H1 (cell line): Measurements from ENCODE around the gene DOCK8. TPM values are rescaled to one million over a fixed set of nuclear protein-coding genes. Genes with fewer than 3 reads are reported as not detected.

ENCODE experiments used
- CTCF ChIA-PET: fragments of 300-600 bp; sonication (Branson Sonifier 250); formaldehyde crosslinking; loops from one replicate; lab custom pipeline; 2021; ENCODE audit not compliant: partially characterized antibody; lab: Charles Lee
- POLR2A ChIA-PET: fragments of 300-600 bp; sonication (Branson Sonifier 250); formaldehyde crosslinking; loops from one replicate; lab custom pipeline; 2021; ENCODE audit warnings: inconsistent platforms; ENCODE audit not compliant: partially characterized antibody; lab: Charles Lee
- DNase-seq, 2 experiments: peaks; one replicate each; pipeline versions ENCODE4 v3.0.0 to v3.0.0-alpha.2; 2010 to 2022; ENCODE audit warnings: low spot score in 2 of 2, low read depth in 1 of 2, mixed read lengths in 1 of 2
- FAIRE-seq: peaks from 2 replicates; lab custom pipeline; 2011; peaks lifted over from hg19 to GRCh38; lab: Jason Lieb, UNC
- H2AFZ ChIP-seq: 2 replicates; pipeline ENCODE4 v1.8.1; 2012; ENCODE audit warnings: low read length, inconsistent platforms
- H2AK5ac ChIP-seq: 2 replicates; pipeline ENCODE4 v1.6.1; 2013; ENCODE audit warnings: low read depth, low read length
- H2BK120ac ChIP-seq: replicated peaks from 2 replicates; pipeline ENCODE3; 2013; ENCODE audit warnings: low read depth, low read length, inconsistent platforms
- H2BK12ac ChIP-seq: 2 replicates; pipeline ENCODE4 v1.6.1; 2013; ENCODE audit warnings: low read depth, low read length
- H2BK15ac ChIP-seq: 2 replicates; pipeline ENCODE4 v1.6.1; 2013; ENCODE audit warnings: low read length
- H2BK20ac ChIP-seq: 2 replicates; pipeline ENCODE4 v1.6.1; 2013; ENCODE audit warnings: low read length
- H2BK5ac ChIP-seq: 2 replicates; pipeline ENCODE4 v1.6.1; 2013; ENCODE audit warnings: low read depth, low read length
- H3K14ac ChIP-seq: 2 replicates; pipeline ENCODE4 v1.6.1; 2013; ENCODE audit warnings: inconsistent platforms; ENCODE audit not compliant: insufficient read length
- H3K18ac ChIP-seq: 2 replicates; pipeline ENCODE4 v1.6.1; 2013; ENCODE audit warnings: low read length; ENCODE audit errors: extremely low read depth
- H3K23ac ChIP-seq: 2 replicates; pipeline ENCODE4 v1.6.1; 2013; ENCODE audit warnings: inconsistent platforms; ENCODE audit not compliant: insufficient read length
- H3K23me2 ChIP-seq: 2 replicates; pipeline ENCODE4 v1.6.1; 2013; ENCODE audit warnings: low read depth, low read length
- H3K27ac ChIP-seq: 2 replicates; pipeline ENCODE4 v1.6.1; 2011; ENCODE audit warnings: low read depth, low read length, inconsistent platforms
- H3K27me3 ChIP-seq, 4 experiments: replicated peaks in 1 of 4; 1 replicate in 1 of 4; 2 replicates in 3 of 4; pipeline versions ENCODE4 v1.6.1 to v1.8.1; 2011 to 2013; ENCODE audit warnings: low read length in 3 of 4, mild to moderate bottlenecking in 3 of 4, inconsistent platforms in 2 of 4, mixed read lengths in 2 of 4, moderate library complexity in 1 of 4; ENCODE audit not compliant: control insufficient read depth in 3 of 4, insufficient read depth in 3 of 4; ENCODE audit errors: extremely low read depth in 1 of 4
- H3K36me3 ChIP-seq, 4 experiments: 2 replicates each; pipeline versions ENCODE4 v1.6.1 to v1.8.1; 2011 to 2013; ENCODE audit warnings: mild to moderate bottlenecking in 4 of 4, low read length in 3 of 4, moderate library complexity in 2 of 4, control low read depth in 1 of 4, inconsistent platforms in 1 of 4; ENCODE audit not compliant: insufficient read depth in 4 of 4, control insufficient read depth in 2 of 4
- H3K4ac ChIP-seq: replicated peaks from 2 replicates; pipeline ENCODE3; 2013; ENCODE audit warnings: low read length, low read depth, mixed read lengths, inconsistent platforms; ENCODE audit not compliant: insufficient read length
- H3K4me1 ChIP-seq, 4 experiments: replicated peaks in 1 of 4; 1 replicate in 1 of 4; 2 replicates in 3 of 4; pipeline versions ENCODE4 v1.6.1 to v1.8.1; 2011 to 2013; ENCODE audit warnings: low read length in 3 of 4, inconsistent platforms in 2 of 4, mixed read lengths in 1 of 4; ENCODE audit not compliant: insufficient read depth in 4 of 4, control insufficient read depth in 3 of 4
- H3K4me2 ChIP-seq, 2 experiments: 2 replicates each; pipeline versions ENCODE4 v1.6.1 to v1.8.1; 2011 to 2013; ENCODE audit warnings: low read depth in 2 of 2, low read length in 2 of 2, control low read depth in 1 of 2, inconsistent platforms in 1 of 2, mild to moderate bottlenecking in 1 of 2; ENCODE audit not compliant: insufficient read depth in 1 of 2
- H3K4me3 ChIP-seq, 4 experiments: fragments of 200-600, 300-600 bp in 1 of 4; sonication (generic), shearing (Covaris generic), sonication (Bioruptor Twin) in 1 of 4; 2 replicates each; pipeline versions ENCODE4 v1.5.1 to v1.8.1; 2011 to 2016; ENCODE audit warnings: low read length in 4 of 4, low read depth in 3 of 4, control low read depth in 2 of 4, inconsistent platforms in 2 of 4, mild to moderate bottlenecking in 2 of 4, mixed read lengths in 1 of 4, moderate library complexity in 1 of 4; ENCODE audit not compliant: insufficient read depth in 2 of 4; ENCODE audit errors: extremely low read depth in 1 of 4
- H3K56ac ChIP-seq: replicated peaks from 2 replicates; pipeline ENCODE3; 2013; ENCODE audit warnings: low read depth, mild to moderate bottlenecking, mixed read lengths, low read length, inconsistent platforms; ENCODE audit not compliant: insufficient read length
- H3K79me1 ChIP-seq: 2 replicates; pipeline ENCODE4 v1.6.1; 2013; ENCODE audit warnings: low read depth, low read length, control low read depth
- H3K79me2 ChIP-seq, 2 experiments: 2 replicates each; pipeline versions ENCODE4 v1.6.1 to v1.8.1; 2012 to 2013; ENCODE audit warnings: low read length in 2 of 2, mild to moderate bottlenecking in 2 of 2, inconsistent platforms in 1 of 2; ENCODE audit not compliant: insufficient read depth in 2 of 2, control insufficient read depth in 1 of 2
- H3K9ac ChIP-seq, 4 experiments: replicated peaks in 1 of 4; 1 replicate in 1 of 4; 2 replicates in 3 of 4; pipeline versions ENCODE4 v1.6.1 to v1.8.1; 2011 to 2013; ENCODE audit warnings: low read depth in 3 of 4, low read length in 3 of 4, control low read depth in 2 of 4, mild to moderate bottlenecking in 2 of 4, moderate library complexity in 2 of 4, inconsistent platforms in 1 of 4; ENCODE audit errors: extremely low read depth in 1 of 4
- H3K9me3 ChIP-seq, 2 experiments: 2 replicates each; pipeline versions ENCODE4 v1.6.1 to v1.8.1; 2012 to 2013; ENCODE audit warnings: mild to moderate bottlenecking in 2 of 2, moderate library complexity in 2 of 2, control low read depth in 1 of 2, inconsistent platforms in 1 of 2, low read depth in 1 of 2, low read length in 1 of 2, mixed read lengths in 1 of 2; ENCODE audit not compliant: insufficient read depth in 2 of 2
- H4K20me1 ChIP-seq, 2 experiments: replicated peaks in 1 of 2; 2 replicates each; pipeline versions ENCODE3 to v1.8.1; 2011 to 2013; ENCODE audit warnings: inconsistent platforms in 2 of 2, low read length in 2 of 2, mild to moderate bottlenecking in 1 of 2; ENCODE audit not compliant: insufficient read depth in 2 of 2, control insufficient read depth in 1 of 2
- H4K5ac ChIP-seq: 2 replicates; pipeline ENCODE4 v1.6.1; 2013; ENCODE audit warnings: low read length, low read depth, mixed read lengths, inconsistent platforms; ENCODE audit not compliant: insufficient read length
- H4K8ac ChIP-seq: 2 replicates; pipeline ENCODE4 v1.8.0; 2013; ENCODE audit warnings: mild to moderate bottlenecking, moderate library complexity, low read length, inconsistent platforms; ENCODE audit not compliant: insufficient read depth; ENCODE audit errors: extremely low read depth
- H4K91ac ChIP-seq: replicated peaks from 2 replicates; pipeline ENCODE3; 2013; ENCODE audit warnings: low read length, mixed read lengths, inconsistent platforms; ENCODE audit not compliant: insufficient read length
- BRCA1 ChIP-seq: IDR thresholded peaks from 2 replicates; pipeline ENCODE4 v1.6.1; 2012; ENCODE audit warnings: low read depth, low read length, improper control_type of control experiment
- E2F6 ChIP-seq: IDR thresholded peaks from 2 replicates; pipeline ENCODE4 v1.6.1; 2012; ENCODE audit warnings: inconsistent platforms
- JUN ChIP-seq: IDR thresholded peaks from 2 replicates; pipeline ENCODE4 v1.6.1; 2011; ENCODE audit warnings: low read depth, mild to moderate bottlenecking, improper control_type of control experiment, low read length
- JUND ChIP-seq: IDR thresholded peaks from 2 replicates; pipeline ENCODE4 v1.6.1; 2011; ENCODE audit warnings: mild to moderate bottlenecking, improper control_type of control experiment, low read length
- KDM4A ChIP-seq: IDR thresholded peaks from one replicate; pipeline ENCODE4 v1.7.1; 2012; ENCODE audit warnings: low read depth, mild to moderate bottlenecking, moderate library complexity, low read length, inconsistent platforms; ENCODE audit not compliant: severe bottlenecking
- NANOG ChIP-seq: IDR thresholded peaks from 2 replicates; pipeline ENCODE4 v1.6.1; 2011; ENCODE audit warnings: low read length, low read depth, mild to moderate bottlenecking, inconsistent platforms; ENCODE audit not compliant: insufficient read depth, poor library complexity, severe bottlenecking
- POU5F1 ChIP-seq: IDR thresholded peaks from 2 replicates; pipeline ENCODE4 v1.6.1; 2011; ENCODE audit warnings: low read depth, mild to moderate bottlenecking, low read length, moderate library complexity
- SRF ChIP-seq: IDR thresholded peaks from 2 replicates; pipeline ENCODE4 v1.6.1; 2011; ENCODE audit warnings: mild to moderate bottlenecking, low read depth, low read length, moderate library complexity
- WGBS, 2 experiments: shearing (Covaris generic) in 1 of 2; methylation state at CpG; one replicate each; pipeline versions ENCODE4 v1.1.6 to v1.1.7; 2013 to 2015; ENCODE audit warnings: low lambda C conversion rate in 2 of 2, mixed read lengths in 2 of 2, inconsistent platforms in 1 of 2, low coverage in 1 of 2, missing lambda C conversion rate in 1 of 2; ENCODE audit not compliant: insufficient replicate concordance in 2 of 2, insufficient coverage in 1 of 2, insufficient read length in 1 of 2; ENCODE audit errors: extremely low coverage in 1 of 2, missing lambda C conversion rate in 1 of 2; 5-methylcytosine and 5-hydroxymethylcytosine counted together
- polyA plus RNA-seq, 7 experiments: library from polyadenylated mRNA; depleted of rRNA in 3 of 7; stranded (reverse) in 5 of 7; unstranded in 2 of 7; fragments of >200 nt in 5 of 7; fragments of 200-250 nt in 2 of 7; gene quantifications; 1 replicate in 5 of 7; 2 replicates in 1 of 7; 4 replicates in 1 of 7; pipeline versions ENCODE4 v1.2.1 to v1.2.3, GENCODE V29; 2011 to 2013; ENCODE audit warnings: missing spikeins in 2 of 7, mixed read lengths in 2 of 7
- total RNA-seq: library from RNA; stranded (reverse); fragmentation: NEBNext Ultra II Directional; extraction: Animal tissue kit (Norgen Biotek cat#: 25700); gene quantifications from 2 replicates; pipeline ENCODE4 v1.2.1, GENCODE V29; 2021

The DOCK8 gene
- total and polyA plus RNA-seq, 2 of the 8 experiments (the other 6 are each of a cell fraction or from before 2014, with no cell fraction given): 0.57 to 2.0 TPM

DNA sequence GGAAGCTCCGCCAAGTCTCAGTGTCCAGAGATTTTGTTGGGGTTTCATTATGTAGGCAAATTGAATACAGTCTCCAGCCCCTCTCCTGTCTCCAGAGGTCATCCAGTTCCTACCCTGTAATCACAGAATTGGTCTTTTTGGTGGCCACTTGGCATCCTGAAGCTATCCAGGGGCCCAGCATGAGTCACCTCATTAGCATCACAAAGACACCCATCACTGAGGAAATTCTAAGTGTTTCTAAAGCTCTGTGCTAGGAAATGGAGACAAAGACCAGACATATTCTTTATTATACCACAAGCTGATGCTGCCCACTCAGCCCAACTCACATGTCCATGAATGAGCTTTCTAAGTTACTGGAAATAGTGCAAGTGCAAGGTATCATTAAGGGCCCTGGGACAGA, 229.9 kb downstream of the DOCK8 start:
- Histone ChIP-seq H3K27ac (no peak overlapping the region), H3K23me2 (no peaks in the 10 kb centered on the region), H3K36me3 (peaks cover 0 to 3% (median 0%) of the 10 kb centered on the region in 4 experiments; a peak in 1 of 8 replicates), H3K27me3 (no peaks in the 10 kb centered on the region), H3K14ac (no peak overlapping the region), H2BK20ac (no peak overlapping the region), H3K56ac (no peak overlapping the region), H2BK15ac (no peak overlapping the region), H3K9ac (no peak overlapping the region), H3K4me3 (no peak overlapping the region), H3K23ac (no peak overlapping the region), H2BK12ac (no peak overlapping the region), H3K4me2 (no peak overlapping the region), H4K5ac (no peak overlapping the region), H2BK120ac (no peak overlapping the region), H3K79me2 (no peaks in the 10 kb centered on the region), H2BK5ac (no peak overlapping the region), H4K8ac (no peak overlapping the region), H2AFZ (no peak overlapping the region), H3K79me1 (no peaks in the 10 kb centered on the region), H4K20me1 (no peaks in the 10 kb centered on the region), H2AK5ac (no peak overlapping the region), H4K91ac (no peak overlapping the region), H3K9me3 (peaks cover 2 to 7% of the 10 kb centered on the region in 2 experiments; a peak in 3 of 4 replicates), H3K4ac (no peak overlapping the region), H3K4me1 (no peaks in the 10 kb centered on the region; a peak in 1 of 7 replicates), H3K18ac (no peak overlapping the region)
- 83% methylated on average over 1 of the region's 1 CpG; no CpG with 5 or more reads in 1 of the 2 experiments for WGBS, 2 experiments
- FAIRE-seq: peak; percentile 60
- CTCF ChIA-PET: interaction anchor here (1.0 to 1.7 kb wide), 2 partner anchors 14 to 25 kb away, joined by 4 to 8 read pairs; no protein-coding TSS in a partner anchor
- peak; percentile 38; the same call in 1 of the 2 replicates for TF ChIP-seq POU5F1
- peak; percentile 62 for TF ChIP-seq NANOG
- TF ChIP-seq BRCA1: no peak
- TF ChIP-seq E2F6: no peak
- peak; percentile 93 for TF ChIP-seq JUND
- no peak for TF ChIP-seq KDM4A
- TF ChIP-seq SRF: no peak
- peak; percentile 72 for TF ChIP-seq JUN
- POLR2A ChIA-PET: interaction anchor here (1.2 kb wide), 1 partner anchor 61 kb away, joined by 3 read pairs; no protein-coding TSS in a partner anchor
- DNase-seq: no peak
